HG03457 (cell line): Measurements from ENCODE around the gene DLGAP3.

ENCODE experiments used
- ATAC-seq: cut with Tn5 transposase; IDR thresholded peaks from one replicate; pipeline ENCODE4 v1.9.1; 2021; ENCODE audit warnings: moderate number of reproducible peaks; ENCODE audit not compliant: unreplicated experiment

Gene DLGAP3

DNA sequence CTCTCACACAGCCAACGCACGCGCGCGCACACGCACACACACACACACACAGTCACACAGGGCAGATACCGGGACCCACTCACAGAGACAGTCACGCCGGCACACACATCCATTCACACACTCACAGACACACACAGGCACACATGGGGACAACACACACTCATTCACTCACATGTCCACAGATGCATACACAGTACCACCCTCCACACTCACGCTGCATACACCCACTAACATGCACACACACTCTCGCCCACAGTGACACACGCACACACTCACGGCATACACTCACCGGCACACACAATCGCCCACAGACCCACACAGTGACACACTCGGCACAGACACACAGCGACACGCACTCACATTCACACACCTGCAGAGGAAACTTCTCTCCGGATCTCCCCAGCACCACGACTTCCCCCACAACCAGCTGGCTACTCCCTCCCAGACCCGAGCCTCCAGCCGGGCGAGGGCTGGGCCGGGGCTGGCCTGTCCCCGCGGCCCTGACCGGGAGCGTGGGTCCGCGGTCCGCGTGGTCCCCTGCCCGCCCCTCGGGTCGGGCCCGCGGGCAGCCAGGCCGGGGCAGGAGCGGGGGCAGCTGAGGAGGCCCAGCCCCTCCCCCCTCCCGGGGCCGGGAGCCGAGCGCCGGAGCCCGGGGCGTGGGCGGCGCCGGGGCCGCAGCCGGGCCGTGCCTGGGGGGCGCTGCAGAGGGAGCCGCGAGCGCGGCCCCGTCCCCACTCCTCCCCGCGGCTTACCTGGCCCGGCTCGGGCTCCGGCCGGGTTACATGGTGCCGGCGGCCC lies 552 bp downstream of the DLGAP3 start:
- ATAC-seq: no peak

DNA sequence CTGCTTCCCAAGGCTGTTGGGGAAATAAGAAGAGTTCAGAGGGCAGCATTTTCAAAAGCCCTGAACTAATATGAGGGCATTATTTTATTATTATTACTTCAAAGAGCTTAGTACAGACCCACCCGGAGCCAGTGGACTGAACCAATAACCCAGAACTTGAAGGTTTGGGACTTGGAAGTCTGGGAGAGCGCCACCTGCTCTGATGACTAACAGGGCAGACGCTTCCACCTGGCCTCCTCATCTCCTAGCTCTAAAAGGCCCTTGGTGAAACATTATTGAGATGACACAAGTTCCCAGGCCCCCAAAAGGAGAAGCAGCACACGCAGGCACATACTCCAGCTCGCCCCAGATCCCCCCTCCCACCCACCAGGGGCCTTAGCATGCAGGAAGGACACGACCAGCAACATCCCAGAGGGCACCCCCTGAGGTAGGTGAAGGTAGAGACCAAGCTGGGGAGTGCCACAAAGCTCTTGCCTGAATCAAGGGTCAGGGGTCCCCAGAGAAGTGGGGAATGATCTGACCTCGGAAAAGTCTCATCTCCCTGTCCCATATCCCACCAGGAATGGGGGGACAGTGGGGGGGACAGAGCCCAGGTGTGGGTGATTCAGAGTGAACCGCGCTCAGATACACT lies 1.3 kb downstream of the DLGAP3 start:
- no peak for ATAC-seq

DNA sequence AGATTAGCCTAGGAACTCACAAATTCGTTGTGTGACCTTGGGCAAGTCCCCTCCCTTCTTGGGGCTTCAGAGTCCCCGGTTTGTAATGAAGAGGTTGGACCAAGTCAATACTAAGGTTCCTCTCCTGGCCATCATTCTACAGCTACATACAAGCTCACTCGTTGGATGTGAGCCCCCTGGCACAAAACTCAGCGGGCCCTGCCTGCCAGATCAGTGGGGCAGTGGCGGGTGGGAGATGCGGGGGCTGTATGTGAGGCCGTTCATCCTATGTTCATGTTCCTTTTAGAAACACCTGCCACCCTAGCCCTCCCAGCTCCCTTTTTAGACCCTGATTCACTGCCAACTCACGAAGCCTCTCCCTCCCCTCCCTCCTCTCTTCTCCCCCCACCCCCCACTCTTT lies 2.1 kb downstream of the DLGAP3 start:
- ATAC-seq: no peak

DNA sequence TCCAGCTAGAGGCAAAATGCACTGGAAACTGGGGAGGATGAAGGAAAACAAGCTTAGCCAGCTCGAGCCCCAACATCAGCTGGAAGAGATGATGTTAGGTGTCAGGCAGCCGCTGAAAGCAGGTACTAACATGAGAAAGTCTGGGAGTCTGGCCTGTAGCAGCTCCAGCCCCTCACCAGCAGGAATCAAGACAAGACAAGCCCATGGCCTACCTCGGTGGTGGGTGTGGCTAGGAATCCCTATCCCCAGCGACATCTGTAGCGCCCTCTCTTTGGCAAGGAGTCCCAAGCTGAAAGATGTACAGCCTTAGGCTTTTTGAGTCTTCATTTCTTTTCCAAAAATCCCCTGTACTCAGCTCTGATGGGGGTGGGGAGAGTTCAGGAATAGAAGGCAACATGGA lies 2.6 kb downstream of the DLGAP3 start:
- no peak for ATAC-seq

DNA sequence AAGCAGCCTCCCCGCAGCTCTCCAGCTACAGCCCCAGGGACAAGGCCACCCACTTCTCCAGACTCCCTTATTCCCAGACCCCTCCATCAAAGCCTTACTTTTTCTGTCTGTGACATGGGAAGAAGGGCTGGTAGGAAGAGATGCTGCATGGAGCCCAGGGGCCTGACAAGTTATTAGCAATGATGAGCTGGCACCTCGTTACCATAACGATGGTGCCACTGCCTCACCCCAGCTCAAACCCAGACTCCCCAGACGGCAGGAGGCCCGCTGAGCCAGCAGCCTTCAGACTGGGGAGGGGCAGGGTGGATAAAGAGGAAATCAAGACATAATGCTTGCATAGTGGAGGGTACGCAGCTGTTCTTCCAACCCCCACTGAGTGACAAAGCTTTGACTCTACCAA lies 3.3 kb downstream of the DLGAP3 start:
- ATAC-seq: no peak

DNA sequence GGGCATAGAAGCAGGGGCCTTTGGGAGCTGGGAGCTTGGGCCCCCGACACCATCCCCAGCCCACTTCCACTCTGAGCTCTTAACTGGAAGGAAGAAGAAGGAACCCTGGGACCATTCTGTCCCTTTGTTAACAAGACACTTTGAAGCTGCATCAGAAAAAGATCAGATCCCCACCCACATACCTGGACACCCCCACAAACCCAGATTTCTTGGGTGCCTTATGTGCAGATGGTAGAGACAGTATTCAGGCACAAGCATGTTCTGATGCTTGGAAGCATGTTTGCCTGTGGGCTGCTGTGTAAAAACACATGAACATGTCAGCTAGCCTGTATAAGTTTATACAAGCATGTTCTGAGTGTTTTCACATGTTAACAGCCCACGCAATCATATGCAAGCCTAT lies 3.7 kb downstream of the DLGAP3 start:
- no peak for ATAC-seq

DNA sequence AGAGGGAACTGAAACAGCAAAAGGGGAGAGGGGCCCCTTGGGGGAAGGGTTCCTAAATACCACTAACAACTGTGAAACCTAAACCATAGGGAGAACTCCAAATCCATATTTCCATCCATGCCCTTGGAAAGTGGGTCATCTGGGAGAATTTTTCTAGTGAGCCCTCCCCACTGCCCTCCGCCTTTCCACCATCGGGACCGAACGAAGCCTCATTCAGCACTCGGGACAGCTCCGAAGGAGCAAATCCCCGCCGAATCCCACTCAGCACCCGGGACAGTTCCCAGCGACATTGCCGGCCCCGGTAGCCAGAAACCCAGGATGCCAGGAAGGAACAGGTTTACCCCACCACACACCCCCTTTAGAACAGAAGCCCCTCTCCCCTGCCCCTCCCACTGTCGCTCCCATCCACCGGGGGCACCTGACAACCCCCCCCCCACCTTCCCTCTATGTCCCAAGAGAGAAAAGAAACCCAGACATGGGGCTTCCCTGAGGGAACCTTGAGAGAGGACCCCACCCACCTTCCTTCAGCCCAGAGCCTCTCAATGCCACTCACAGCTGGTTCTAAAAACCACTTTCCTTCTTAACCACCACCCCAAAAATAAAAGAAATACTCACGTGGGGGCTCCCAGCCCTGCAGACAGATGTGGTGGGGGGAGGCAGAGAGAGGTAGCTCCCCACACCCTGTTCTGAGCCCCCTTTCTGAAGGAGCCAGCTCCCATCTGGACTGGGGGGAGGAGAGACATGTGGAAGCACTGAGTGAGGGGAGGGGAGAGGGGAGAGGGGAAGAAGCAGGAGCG lies 4.5 kb downstream of the DLGAP3 start:
- ATAC-seq: no peak

DNA sequence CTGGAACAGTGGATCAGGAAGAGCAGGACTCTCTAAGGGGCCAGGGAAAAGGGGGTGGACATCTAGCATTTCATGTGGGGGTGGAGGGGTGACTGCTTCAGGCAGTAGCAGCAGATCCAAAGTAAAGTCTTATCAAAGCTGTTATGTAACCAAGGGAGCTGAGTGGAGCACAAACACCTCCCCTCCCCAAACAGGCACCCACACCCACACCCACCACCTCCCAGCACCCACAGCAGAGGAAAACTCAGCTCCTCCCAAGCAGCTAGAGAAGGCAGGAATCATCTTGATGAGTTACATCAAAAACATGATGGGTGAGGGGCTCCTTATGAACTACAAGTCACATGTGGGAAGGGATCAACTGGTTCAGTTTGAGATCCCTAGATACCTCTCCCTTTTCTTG lies 6.0 kb downstream of the DLGAP3 start:
- ATAC-seq: no peak

DNA sequence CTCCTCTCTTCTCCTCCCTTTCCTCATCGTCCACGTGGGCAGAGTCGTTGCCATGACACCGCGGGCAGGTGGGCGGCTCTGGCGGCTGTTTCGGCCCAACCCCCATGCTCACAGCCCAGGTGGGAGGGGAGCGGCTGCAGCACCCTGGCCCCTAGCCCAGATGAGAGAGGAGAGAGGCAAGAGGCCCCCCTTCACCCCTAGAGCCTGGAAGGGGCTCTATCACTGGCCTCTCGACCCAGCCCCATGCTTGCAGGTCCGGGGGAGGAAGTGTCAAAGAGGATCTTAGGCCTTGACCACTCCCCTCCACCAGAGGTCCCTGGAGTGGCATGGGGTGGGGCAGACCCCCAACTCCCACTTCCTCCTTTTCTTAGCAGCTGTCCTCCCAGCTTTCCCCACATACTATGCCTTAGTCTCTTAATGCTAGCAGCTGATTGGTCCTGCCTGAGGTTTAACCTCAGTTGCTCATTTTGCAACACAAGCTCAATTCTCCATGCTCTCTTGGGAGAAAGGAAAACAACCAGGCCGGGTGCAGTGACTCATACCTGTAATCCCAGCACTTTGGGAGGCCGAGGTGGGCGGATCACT lies 10.4 kb downstream of the DLGAP3 start:
- ATAC-seq: no peak

DNA sequence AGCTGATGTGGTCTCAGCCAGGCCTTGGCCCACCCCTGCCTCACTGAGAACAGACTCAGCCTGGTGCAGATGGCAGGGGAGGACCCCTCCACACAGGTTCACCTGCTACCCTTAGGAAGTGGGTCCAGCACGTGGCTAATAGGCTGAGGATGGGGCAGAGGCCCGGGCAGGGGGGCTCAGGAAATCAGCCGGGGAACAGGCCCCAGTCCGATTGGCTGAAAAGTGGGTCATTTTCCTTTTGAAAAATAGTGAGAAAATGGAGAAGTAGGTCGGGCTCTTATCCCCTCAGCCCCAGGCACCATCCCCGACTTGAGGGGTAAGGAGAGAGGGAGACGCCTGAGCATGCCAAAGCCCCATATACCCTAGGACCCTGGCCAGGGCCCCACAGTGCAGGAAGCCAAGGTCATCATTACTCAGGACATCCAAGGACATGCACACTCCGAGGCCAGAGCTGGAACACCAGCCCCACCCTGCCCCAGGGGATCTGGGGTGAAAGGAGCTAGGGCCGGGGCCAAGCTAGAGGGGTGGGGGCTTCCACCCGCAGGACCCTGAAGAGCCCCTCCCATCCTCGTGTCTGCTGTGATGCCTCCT lies 11.0 kb downstream of the DLGAP3 start:
- ATAC-seq: no peak

DNA sequence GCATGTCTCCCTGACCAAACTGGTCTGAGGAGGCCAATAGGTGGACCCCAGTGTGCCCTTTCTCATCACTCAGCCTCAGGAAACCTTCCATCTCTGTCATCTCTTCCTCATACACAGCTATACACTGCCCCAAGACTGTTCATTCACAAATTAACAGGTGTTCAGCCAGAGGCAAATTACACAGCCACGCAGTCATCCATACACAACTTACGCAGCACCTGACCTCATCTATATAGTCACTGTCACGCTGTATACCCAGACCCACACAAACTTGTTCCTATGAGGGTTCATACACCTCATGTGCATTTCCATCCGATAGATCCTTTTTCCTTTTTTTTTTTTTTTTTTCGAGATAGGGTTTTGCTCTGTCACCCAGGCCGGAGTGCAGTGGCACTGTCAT lies 12.4 kb downstream of the DLGAP3 start:
- ATAC-seq: no peak

DNA sequence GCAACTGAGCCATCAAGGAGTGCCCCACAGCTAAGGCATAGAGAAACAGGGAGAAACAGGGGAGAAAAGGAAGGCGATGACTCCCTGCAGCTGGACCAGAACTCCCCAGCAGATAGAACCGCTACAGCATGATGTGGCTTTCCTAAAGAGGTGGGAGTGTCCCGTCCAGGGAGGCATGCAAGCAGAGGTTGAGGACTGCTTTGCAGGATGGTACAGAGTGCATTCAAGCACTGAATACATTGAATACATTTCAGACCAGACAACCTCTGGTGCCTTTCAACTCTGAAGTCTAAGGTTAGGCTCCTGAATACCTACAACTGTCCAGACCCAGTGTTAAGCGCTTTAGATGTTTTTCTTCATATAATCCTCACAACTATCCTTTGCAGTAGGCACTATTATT lies 13.3 kb downstream of the DLGAP3 start:
- no peak for ATAC-seq

DNA sequence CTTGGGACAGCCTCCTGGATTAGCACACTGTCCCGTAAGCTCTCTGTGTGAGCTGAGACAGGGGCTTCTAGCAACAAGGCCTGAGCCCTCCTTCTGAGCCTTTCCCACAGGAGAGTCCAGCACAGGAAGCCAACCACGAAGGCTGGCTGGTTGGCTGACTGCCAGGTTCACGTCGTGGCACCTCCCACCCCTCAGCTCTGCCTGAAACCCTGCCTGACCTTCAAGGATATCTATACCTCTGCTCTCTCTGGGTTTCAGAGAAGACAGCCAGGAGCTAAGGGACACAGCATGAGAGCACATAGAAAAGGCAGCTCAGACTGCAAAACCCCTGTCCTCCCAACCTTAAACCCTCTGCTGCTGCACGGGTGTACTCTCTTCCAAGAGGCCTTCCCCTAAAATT lies 13.9 kb downstream of the DLGAP3 start:
- ATAC-seq: no peak

DNA sequence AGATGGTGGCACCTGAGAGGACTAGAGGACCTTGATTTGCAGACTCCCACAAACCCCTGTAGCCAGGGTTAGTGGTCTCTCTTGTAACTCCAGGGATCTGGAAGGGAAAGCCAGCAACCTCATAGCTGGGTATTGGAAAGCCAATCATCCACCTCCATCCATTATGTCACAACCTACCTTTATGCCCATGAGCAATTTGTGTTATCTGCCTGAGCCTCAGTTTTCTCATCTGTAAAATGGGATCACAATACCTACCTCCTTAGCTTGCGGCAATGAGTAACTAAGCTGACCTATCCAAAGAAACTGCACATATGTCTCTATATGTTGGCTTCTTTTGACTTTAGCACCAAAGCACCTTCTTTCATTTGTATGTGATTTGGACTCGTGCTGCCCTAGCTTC lies 14.5 kb downstream of the DLGAP3 start:
- no peak for ATAC-seq

DNA sequence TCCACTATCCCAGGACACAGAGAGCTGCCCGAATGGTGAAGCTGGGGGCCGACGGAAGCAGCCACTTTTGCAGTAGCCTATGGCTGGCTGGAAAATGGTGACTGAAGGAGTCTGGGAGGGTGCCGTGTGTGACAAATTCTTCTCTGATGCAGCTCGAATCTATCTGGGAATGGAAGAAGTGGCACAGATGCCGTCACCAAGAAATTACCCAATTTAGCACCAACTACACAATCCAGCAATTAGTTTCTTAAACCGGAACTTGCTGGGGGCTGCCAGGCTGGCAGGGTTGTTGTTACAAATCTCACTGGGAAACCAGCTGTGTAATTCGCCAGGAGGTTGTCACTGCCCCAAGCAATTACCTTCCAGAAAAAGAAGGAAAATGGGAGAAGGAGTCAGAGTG lies 18.0 kb downstream of the DLGAP3 start:
- ATAC-seq: no peak

DNA sequence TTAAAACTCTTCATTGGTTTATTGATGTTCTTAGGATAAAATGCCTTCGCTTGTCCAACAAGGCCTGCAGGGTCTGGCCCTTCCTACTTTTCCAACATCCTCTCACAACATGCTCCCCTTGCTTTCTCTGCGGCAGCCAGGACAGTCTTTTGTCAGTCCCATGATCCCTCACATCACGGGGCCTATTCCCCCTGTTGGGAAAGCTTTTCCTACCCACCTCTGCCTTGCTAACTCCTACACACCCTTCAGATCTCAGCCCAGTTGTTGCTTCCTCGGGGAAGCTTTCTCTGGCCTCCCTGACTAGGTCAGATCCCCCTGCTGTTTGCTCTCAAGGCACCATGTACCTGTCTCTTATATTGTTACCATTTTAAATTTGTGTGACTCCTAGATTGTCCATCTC lies 19.0 kb downstream of the DLGAP3 start:
- ATAC-seq: no peak

DNA sequence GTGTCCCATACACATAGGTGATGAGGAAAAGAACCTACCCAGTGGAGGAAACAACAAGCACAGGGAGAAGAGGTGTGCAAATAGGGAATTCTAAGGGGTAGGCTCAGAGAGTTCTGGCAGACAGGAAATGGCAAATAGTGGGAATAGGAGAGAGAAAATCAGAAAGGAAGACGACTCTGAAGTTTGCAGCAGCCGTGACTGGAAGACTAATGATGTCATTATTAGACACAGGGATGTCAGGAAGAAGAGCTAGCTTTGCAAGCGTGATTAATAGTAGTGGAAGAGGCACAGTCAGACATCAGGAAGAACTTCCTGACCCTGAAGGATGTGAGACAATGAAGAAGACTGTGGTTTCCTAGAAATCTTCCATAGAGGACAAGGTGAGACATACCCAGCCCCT lies 21.1 kb downstream of the DLGAP3 start:
- no peak for ATAC-seq

DNA sequence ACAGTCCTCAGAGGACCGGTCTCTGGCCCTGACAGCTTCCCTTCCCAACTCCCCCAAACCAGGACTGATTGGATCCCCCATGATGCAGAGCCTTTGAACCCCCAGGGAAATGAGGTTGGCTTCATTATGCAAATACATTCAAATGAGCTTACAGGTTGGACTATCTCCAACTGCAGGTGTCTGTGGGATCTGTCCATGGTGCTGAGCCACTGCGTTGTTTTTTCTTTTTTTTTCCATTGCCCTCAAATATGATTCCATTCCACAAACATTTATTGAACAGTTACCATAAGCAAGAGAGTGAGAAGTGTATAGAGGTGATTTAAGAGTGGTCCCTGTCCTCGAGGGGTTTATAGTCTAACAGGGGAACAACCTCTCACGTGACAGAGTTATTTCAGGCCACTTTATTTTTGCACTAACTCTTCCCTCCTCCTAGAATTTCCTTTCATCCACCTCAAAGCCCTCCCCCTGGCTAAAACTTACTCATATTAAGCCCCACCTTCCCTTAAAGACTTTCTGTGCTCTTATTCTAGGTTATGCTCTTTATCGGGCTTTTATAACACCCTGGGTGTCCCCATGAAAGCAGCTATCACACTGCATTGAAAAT lies 21.9 kb downstream of the DLGAP3 start:
- no peak for ATAC-seq

DNA sequence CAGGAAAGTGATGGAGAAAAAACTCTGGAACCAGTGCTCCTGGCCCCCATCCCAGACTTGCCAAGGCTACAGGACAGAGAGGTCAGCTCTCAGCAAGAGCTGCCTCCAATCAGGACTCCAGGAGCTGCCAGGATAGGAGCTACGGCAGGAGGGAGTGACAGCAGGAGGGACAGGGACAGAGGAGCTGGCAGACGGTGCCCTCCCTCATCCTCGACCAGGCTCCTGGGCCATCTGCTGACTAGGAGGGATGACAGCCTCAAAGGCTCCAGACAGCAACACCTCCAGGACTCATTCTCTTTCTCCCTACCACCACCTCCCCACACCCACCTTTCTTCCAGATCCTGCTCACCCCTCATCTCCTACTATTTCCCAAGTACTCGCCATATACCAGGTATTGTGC lies 22.7 kb downstream of the DLGAP3 start:
- ATAC-seq: no peak

DNA sequence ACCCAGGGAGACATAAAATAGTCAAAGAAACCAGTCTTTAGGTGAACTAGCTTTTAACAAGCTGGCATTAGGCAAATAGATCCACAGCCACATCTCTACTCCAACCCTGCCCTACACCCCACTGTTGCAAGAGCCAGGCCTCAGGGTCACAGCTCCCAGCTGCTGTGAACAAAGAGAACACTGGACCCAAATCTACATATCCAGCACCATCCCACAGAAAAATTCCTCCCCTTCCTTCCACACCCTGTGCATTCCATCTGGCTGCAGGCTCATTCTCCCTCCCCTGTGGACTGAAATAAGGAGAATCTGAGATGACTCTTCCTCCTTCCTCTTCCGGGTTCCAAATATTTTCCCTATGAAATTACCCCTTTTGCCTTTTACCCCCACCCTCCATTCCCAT lies 23.2 kb downstream of the DLGAP3 start:
- no peak for ATAC-seq

DNA sequence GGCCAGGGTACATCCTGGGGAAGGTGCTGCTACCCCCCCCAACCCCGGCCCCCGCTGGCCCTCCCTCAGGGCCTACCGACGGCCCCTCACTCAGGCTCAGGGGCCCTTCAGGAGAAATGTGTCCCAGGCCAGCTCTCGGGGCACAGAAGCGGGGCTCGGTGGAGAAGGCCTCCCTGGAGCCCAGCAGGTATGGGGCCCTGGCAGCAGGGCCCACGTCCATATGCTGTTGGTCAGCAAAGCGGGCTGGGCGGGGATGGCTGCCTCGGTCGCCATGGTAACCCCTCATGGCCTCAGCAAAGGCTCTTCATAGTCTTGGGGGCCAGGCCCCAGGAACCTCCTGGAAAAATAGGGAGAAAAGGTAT lies 24.4 kb downstream of the DLGAP3 start:
- no peak for ATAC-seq
